ENCODE data around the gene AGAP1.

The AGAP1 gene

DNA sequence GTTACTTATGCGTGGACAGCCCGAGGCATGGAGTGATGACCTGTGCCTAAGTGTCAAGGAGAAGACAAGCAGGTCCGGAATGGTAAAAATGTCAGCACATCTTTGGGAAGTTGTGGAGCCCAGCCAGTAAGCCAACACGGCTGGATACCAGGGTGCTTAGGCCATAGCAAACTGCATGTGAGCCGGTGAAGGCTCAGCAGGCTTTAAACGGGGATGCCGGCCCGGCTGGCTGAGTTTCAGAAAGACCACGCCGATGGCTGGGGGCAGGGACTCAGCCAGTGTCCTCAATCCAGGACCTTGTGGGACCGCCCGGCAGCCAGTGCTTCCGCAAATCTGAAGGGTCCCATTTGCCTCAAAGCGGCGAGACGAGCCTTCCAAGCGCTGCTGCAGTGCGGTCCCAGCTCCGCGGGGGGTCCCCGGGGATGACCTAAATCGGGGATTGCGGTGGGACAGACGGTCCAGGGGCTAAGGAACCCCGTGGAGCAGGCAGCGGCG, 946 bp upstream of the AGAP1 start:
- no peak for DNase-seq

DNA sequence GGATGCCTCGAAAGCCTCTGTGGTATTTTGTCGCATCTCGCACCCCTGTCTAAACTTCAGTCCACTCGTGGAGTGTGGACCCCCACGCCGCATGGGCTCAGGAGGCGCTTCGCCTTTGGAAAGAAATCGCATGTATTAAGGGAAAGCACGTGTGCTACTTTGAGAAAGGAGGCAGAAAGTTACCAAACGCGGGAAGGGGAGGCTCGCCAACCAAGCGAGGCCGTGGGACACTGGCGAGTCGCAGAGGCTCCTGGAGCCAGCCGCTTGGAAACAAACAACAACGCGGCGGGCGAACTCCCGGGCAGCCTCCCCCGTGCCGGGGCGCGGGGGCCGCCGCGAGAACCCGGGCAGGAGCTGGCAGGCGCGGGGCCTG, 455 bp upstream of the AGAP1 start:
- DNase-seq, result peak in 2 of 3 experiments; percentile 42 to 70

DNA sequence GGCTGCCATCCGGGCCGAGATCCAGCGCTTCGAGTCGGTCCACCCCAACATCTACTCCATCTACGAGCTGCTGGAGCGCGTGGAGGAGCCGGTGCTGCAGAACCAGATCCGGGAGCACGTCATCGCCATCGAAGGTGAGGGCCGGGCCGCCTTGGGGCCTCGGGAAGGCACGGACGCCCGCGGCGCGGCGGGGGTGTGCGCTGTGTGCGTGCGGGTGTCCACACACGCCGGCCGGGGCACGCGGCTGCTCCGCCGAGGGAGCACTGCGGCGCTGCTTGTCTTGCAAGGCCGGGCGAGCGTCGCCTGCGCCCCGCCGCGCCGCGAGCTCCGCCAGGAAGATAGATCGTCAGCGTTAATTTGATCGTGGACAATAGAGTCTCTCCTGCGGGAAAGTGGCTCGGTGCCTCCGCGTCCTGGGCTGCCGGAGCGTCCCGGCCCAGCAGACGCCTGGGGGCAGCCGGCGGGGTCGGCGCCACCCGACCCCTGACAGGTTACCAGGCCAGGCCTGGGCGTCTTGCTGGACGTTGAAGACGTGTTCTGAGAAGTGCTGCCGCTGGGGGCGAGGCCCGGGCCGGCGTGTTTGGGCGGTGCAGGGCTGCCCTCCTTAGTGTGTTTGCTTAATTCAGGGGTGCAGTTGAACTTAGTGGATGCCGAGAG, 1.0 kb downstream of the AGAP1 start:
- peak in 2 of 3 experiments; percentile 66 to 67 for DNase-seq

DNA sequence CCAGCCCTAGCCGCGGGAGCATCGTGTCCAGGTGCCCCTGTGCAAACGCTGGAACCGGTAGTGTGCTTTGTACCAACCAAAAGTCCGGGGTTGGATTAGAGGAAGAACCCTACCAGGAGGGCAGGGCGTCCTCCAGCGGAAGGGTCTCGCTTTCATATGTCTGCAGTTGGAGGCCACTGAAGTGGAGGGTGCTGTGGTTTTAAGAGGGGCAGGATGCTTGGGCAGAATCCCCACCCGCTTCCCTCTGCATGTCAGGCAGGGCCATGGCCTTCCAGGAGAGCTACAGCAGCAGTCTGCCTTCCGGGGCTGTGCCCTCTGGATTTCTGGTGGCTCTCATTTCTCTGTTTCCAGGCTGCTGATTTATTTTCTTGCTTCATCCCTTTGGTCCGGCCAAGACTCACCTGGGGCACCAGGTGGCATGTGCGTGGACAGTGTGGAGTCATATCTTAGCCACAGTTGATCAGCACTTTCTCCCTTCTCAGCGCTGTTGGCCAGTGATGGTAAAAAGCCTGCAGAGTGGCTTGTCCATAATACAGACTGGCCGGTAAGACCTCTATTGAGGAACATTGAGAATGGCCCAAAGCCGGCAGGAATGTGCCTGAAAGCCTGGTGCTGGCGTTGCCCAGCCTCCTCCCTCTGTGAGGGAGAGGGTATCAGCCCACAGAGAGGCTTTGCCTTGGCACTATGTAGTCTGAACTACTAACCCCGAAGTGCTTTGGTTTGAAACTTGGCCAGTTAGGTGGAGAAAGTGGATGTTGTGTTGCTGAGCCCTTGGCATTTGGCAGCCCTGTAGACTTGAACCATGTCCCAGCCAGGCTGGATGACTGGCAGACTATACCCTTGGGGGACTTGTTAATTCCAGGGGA, 1.8 kb downstream of the AGAP1 start:
- DNase-seq, result peak in 2 of 3 experiments; percentile 50 to 61

DNA sequence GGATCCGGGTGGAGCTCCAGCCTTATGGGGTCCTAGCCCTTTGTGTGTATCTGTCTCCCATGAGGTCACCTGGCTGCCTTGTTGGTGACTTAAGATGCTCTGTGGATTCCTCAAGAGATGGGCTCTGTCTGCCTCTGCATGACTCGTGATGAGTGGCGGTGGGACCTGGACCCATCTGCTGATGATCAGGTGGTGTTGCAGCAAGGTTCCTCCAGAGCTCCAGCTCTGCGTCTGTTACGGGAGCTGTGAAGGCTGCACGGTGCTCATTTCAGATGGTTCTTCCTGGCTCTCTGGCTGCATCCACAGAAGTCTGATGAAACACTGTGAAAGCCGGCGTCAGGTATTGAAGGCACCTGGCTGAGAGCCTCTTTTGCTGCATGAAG, 2.4 kb downstream of the AGAP1 start:
- peak in 1 of 3 experiments; percentile 39 for DNase-seq

DNA sequence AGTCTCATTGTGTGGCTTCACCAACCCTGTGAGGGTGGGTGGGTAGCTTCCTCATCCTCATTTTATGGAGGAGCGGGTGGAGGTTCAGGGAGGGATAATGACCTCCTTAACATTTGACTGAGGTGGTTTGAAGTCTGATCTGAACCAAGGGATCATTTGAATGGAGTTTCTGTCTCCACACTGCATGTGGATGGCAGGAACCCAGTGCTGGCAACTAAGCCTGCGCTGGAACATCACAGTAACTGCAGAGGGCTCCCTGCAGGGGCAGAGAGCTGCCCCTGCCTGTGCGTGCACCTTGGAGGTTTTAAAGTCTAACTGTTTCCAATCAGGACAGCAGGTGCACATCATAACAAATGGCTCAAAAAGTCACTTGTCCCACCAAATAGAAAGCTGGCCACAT, 3.3 kb downstream of the AGAP1 start:
- no peak for DNase-seq

DNA sequence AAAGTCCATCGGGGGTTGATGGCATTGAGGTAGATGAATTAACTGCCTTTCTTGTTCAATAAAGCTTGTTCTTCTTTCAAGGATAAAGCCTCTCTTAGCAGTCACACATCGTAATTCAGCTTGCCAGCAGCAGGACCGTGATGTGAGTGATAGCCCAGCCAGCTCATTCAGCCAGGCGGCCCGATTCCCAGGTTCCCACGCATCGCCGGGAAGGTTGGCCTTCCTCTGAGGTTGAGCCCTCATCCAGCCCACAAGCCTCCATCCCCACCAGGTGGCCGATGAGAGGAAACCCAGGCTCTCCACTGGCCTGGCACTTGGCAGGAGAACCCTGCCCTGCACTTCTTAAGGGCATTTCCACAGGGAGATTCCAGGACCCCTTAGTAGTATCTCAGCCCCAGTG, 4.7 kb downstream of the AGAP1 start:
- DNase-seq, result no peak

DNA sequence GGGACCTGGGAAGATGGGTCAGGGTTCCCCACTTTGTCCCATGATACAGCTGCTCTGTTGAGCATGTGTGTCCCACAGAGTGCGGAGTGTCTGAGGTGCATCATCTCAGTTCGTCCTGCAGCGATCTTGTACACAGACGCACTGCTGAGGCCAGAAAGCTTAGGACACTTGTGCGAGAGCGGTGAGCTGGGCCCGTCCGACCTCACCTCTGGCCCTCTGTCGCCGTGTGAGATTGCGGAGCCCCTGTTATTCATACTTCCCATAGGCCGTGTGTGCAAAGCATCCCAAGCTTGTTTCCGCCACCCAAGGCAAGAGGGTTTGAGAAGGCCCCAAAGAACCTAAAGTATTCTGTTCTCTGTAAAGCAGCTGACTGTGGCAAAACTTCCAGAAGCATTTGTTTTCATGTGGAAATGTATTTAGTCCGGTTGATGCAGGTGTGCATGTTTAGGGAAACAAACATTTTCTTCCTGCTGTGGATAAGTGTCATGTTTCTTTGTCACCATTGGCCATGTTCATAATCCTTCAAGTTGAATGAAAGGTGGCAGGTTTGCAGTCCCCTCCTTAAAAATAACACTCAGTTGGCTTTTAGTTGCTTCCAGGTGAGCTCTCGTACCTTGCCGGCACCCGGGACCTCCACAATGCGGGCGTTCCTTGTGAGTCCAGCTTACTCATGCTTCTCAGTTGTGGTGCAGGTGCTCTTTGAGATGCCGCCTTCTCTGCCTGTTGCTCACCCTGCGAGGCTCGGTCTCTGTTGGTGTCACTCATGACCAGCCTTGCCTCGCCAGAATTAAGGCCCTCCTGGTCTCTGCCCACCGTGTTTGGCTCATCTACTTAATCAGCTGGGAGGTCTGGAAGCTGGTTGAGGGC, 5.3 kb downstream of the AGAP1 start:
- DNase-seq, result no peak

DNA sequence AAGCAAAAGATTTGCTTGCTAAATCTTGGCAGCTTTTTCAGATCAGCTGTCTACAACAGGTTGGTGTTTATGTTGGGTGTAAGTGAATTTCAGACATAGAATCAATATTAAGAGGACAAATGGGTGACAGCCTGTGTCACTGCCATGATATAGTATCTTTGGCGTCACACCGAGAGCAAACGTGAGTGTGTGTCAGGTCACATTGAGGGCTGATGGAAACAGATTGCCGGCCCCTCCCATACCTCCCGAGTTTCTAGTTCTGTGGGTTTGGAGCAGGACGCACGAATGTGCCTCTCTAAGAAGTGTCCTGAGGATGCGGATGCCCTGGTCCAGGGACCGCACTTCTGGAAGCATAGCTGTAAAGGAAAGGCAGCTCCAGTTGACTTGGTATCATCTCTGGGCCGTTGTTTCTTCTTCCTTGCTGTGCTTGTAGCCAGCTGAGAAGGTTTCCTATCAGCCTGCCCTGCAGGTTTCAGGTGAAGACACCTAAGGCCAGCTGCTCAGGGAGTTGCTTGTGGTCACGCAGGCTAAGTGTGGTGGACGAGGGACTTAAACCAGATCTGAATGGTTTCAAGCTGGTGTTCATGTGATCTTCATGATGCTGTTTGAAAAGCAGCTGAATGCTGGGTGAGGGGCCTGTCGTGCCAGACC, 6.4 kb downstream of the AGAP1 start:
- no peak for DNase-seq

DNA sequence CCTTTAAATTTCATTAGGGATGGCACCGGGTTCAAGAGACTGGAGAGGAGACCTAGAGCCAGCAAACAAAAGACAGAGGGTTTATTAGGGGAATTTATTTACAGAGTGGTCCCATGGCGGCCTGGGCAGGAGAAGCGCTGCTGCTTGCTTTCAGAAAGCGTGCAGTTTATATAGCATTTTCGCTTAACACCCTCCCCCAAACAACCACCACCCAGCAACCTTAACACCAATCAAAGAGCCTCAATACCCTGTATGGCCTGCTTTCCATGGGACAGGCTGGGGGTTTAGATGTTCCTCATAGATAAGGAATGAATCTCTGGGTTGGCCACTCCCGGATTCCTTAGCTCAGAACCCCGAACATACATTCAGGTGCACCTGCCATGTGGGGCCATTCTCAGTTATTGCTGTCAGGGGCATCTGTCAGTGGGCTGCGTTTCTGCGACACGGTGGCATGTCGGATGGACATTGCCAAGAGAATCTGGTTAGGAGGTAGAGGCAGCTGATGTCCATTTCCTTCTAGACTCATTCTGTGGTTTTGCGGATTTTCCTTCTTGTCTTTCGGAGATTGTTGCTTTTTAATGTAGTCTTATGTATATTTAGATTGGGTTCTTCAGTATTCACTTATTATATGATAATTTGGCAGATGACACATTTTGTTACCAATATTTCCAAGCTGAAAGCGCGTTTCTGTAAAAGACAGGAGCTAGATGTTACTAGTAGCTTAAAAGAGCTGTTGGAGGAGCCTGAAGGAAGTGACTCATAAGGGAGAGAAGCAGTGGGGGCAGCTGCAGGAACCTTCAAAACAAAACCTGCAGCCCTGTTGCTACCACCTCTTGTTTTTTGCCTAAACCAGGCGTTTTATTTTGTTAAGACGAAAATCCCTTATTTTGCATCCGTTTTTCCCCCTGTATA, 7.2 kb downstream of the AGAP1 start:
- DNase-seq, result no peak

DNA sequence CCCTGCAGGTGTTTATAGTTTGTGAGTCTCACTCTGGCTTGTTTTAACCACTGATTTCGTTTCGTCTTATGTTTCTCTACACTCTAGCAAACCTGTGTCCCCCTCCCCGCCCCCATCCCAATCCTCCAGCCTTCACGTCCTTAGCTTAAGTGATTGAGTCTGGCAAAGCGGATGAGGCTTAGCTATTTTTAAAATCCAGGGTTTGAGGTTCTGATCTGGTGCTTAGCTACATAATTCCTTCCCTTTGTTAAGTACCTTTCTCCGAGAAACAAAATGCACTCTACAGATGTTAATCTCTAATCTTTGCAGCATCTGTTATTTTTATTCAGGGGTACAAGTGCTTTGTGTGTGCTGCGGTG, 7.8 kb downstream of the AGAP1 start:
- peak in 1 of 3 experiments; percentile 32 for DNase-seq

DNA sequence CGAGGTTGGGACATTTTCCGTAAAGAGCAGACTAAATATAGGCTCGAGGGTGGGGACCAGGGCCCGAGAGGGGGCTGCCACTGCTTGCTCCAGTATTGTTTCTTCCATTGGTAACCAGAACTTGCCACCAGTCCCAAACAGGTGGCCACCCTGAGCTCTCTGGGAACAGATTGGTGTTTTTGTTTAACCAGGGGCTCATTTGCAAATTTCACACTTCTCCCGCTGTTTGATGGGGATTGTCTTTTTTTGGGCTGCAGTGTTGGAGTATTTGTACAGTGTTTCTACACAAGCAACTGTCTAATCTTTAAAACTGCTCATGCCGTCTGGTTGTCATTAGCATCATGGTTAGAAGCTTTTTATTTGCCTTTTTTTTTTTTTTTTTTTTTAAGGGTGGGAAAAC, 8.5 kb downstream of the AGAP1 start:
- DNase-seq, result peak in 1 of 3 experiments; percentile 66

DNA sequence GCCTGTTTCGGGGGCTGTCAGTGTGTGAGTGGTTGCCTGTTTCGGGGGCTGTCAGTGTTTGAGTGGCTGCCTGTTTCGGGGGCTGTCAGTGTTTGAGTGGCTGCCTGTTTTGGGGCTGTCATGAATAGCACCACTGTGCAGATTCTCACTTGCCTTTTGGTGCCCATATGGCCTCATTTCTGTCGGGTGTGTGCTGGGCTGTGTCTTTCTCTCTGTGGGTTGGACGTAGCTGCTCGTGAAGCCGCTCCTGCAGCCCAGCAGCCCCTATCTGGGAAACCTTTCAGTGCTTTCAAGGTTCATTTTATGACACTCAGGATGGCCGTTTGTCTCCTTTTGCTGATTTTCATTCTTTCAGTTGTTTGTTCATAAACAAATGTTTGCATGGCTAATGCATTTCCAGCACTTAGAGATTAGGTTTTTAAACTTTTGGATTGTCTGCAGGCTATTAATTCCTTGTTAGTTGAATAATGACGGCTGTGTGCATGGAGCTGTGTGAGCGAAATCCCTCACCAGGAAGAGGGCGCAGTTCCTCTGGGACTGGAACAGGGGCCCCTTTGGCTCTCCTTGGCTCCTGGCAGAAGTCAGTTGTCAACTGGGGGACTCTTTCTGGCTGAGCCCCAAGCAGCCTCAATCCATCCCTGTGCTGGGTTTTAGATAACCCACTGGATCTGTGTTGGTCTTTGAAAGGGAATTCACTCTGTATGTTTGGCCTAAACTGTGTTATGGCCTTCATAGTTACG, 10.8 kb downstream of the AGAP1 start:
- no peak for DNase-seq

DNA sequence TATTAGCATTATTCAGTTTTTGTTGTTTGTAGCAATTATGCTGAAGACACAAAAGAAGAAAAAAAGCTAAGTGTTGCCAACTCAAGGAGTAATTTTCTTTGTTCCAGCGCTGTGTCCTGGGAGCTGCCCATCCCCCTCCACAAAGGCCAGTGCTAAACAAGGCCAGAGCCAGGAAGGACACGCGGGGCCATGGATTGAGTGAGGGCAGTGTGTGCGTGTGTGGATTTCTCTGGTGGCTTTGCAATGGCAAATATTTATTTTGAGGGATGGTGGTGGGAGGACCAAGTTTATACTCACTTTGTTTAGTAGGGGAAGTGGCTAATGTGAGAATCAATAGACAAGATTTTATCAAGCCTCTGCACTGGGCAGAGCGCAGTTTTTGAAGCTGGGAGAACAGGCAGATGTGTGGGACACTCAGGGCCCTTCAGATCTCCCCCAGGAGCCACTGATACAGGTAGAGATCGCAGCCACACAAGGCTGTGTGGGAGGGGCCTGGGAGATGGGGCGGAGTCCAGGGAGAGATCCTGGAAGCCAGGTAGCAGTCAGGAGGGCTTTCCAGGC, 11.4 kb downstream of the AGAP1 start:
- DNase-seq, result peak; percentile 12 to 47 (median 18)

DNA sequence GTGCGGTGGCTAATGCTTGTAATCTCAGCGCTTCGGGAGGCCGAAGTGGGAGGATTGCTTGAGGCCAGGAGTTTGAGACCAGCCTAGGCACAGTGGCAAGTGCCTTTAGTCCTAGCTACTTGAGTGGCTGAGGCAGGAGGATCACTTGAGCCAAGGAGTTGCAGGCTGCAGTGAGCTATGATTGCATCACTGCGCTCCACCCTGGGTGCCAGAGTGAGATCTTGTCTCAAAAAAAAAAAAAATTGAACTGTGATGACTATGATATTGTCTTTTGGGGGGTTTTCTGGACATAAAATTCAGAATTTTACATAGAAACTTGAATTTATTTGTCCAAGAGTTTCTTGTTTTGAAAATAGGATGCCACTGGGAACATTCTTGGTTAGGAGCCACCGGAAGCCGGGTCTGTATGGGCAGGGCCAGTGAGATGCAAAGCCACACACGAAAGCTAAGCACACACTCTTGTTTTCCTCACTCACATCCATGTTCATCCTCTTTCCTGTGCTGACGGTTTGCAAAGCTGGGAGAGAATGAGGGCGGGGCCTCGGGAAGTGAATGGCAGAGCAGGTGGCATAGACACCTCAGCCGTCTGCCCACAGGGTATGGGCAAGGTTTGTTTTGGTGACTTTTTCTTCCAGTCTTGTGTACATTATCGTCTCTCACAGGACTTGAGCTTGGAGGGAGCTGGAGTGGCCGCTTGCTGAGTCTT, 12.6 kb downstream of the AGAP1 start:
- peak; percentile 32 to 96 (median 89) for DNase-seq

DNA sequence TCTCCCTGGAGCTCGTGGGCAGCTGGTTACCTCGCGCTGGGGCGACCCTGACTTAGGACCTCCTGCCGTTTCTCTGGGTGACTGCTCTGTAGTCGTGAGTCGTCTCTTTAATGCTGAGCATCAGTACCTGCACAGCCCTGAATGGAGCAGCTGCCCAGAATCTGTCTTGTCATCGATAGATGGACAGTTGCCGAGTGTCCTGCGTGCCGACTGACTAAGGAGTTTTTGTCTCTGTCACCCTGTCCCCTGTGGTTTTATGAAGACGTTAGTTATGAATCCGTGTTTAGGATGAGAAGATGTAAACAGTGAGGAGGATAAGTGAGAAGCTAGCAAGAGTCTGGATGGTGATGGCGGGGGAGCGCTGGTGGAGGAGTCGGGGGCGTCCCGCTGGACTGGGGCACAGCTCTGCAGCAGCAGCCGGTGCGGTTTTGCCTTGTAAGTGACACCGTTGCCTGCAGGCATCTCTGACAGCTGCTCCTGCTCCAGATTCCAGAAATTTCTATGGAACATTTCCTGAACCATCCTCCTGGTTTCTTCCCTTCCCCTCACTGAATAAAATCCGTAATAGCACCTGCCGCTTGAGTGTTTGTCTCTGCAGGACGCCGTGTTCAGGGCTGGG, 13.3 kb downstream of the AGAP1 start:
- DNase-seq, result peak in 2 of 3 experiments; percentile 72 to 86

DNA sequence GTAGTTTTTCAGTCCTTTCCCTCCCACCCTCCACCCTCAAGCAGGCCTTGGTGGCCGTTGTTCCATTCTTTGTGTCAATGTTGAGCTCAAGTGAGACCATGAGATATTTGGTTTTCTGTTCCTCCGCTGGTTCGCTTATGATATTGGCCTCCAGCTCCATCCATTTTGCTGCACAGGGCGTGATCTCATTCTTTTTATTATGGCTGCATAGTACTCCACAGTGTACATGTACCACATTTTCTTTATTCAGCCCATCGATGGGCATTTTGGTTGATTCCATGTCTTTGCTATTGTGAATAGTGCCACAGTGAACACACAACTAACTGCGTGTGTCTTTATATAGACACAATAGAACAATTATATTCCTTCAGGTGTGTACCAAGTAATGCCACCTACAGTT, 14.1 kb downstream of the AGAP1 start:
- no peak for DNase-seq

DNA sequence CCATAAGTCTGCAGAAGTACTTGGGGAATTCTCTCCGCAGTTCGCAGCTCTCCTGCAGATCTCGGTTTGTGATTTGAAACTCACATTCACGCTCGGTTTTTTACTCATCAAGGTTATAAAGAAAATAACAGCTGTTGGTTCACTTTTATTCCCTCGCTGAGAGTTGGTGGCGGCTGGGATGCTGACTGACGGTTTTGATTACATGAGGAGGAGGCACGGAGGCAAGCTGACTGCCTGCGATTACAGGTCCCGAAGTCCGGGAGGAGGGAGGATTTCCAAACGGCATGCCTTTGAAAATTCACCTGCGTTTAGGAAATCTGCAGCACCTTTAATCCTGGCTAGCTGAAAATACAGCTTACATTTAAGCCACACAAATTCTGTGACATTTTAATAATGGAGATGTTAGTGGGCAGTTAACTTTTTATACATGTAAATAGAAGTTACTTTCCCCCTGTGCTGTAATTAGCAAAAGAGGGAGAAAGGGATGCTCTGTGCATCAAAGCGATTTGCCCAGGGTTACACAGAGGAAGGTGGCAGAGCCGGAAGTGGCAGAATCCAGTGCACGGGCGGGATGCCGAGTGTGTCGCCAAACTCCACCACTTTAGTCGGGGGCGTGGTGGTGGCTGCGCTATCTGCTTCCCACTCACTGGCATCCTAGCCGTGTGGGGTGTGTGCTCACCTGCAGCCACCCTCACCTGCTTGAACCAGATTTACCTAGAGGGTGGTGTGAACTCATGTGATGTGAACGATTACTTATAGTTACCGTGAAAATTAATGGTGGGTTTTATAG, 14.7 kb downstream of the AGAP1 start:
- DNase-seq, result no peak

DNA sequence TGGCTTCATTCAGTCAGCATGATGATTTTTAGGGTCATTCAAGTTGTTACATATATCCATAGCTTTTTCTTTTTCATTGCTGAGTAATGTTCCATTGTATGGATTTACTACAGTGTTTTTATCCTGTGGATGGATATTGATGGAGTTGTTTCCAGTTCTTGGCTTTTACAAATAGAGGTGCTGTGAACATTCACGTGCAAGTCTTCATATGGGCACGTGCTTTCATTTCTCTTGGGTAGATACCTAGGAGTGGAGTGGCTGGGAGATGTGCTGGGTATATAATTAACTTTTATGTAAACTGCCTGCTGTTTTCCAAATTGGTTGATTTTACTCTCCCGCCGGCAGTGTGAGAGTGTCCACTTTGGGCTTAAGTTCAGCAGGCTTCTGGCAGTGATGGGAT, 16.5 kb downstream of the AGAP1 start:
- peak in 2 of 3 experiments; percentile 12 to 59 for DNase-seq
